ENCODE data around the gene CALB2.

The CALB2 gene

GRCh38 chr16:71396594-71396993 lies 38.1 kb downstream of the CALB2 start:
- TF ChIP-seq EGR1 (IDR thresholded peaks at IDR 0.05): no peak
- no peak for TF ChIP-seq YY1 (IDR thresholded peaks at IDR 0.05; ENCODE audit: low read depth)
- TF ChIP-seq FOXM1 (IDR thresholded peaks at IDR 0.05; ENCODE audit: borderline replicate concordance, low read depth): no peak
- no peak for TF ChIP-seq CREB1 (IDR thresholded peaks at IDR 0.05; ENCODE audit: low read depth)
- no peak for TF ChIP-seq TEAD4 (IDR thresholded peaks at IDR 0.05)
- TF ChIP-seq TCF12 (IDR thresholded peaks at IDR 0.05; ENCODE audit: low read depth): no peak
- TF ChIP-seq EP300 (IDR thresholded peaks at IDR 0.05; ENCODE audit: borderline replicate concordance): no peak
- TF ChIP-seq REST (IDR thresholded peaks at IDR 0.05; ENCODE audit: low read depth): no peak
- no peak for TF ChIP-seq ZBTB7A (IDR thresholded peaks at IDR 0.05; ENCODE audit: low read depth)
- no peak for TF ChIP-seq NFIC (IDR thresholded peaks at IDR 0.05)
- no peak for TF ChIP-seq RAD21 (IDR thresholded peaks at IDR 0.05; ENCODE audit: low read depth)
- TF ChIP-seq USF1 (IDR thresholded peaks at IDR 0.05): no peak
- no peak for TF ChIP-seq CEBPB (IDR thresholded peaks at IDR 0.05)
- TF ChIP-seq MAX (IDR thresholded peaks at IDR 0.05): no peak

GRCh38 chr16:71399801-71400563 lies 41.5 kb downstream of the CALB2 start:
- TF ChIP-seq TAF1 (IDR thresholded peaks at IDR 0.05; ENCODE audit: low read depth): no peak
- no peak for TF ChIP-seq EGR1 (IDR thresholded peaks at IDR 0.05)
- TF ChIP-seq YY1 (IDR thresholded peaks at IDR 0.05; ENCODE audit: low read depth): no peak
- no peak for TF ChIP-seq RAD21 (IDR thresholded peaks at IDR 0.05; ENCODE audit: low read depth)
- TF ChIP-seq EP300 (IDR thresholded peaks at IDR 0.05; ENCODE audit: borderline replicate concordance): no peak
- TF ChIP-seq NFIC (IDR thresholded peaks at IDR 0.05): no peak
- TF ChIP-seq REST (IDR thresholded peaks at IDR 0.05; ENCODE audit: low read depth): no peak
- no peak for TF ChIP-seq USF1 (IDR thresholded peaks at IDR 0.05)
- no peak for TF ChIP-seq FOXM1 (IDR thresholded peaks at IDR 0.05; ENCODE audit: borderline replicate concordance, low read depth)
- no peak for TF ChIP-seq TCF12 (IDR thresholded peaks at IDR 0.05; ENCODE audit: low read depth)
- TF ChIP-seq CREB1 (IDR thresholded peaks at IDR 0.05; ENCODE audit: low read depth): no peak
- no peak for TF ChIP-seq ZBTB7A (IDR thresholded peaks at IDR 0.05; ENCODE audit: low read depth)
- TF ChIP-seq MAX (IDR thresholded peaks at IDR 0.05): no peak
- TF ChIP-seq CEBPB (IDR thresholded peaks at IDR 0.05): no peak
- no peak for TF ChIP-seq TEAD4 (IDR thresholded peaks at IDR 0.05)

- TF ChIP-seq NFIC (IDR thresholded peaks at IDR 0.05): no peak
- no peak for TF ChIP-seq USF1 (IDR thresholded peaks at IDR 0.05)
- TF ChIP-seq YY1 (IDR thresholded peaks at IDR 0.05; ENCODE audit: low read depth): no peak
- no peak for TF ChIP-seq ZBTB7A (IDR thresholded peaks at IDR 0.05; ENCODE audit: low read depth)
- TF ChIP-seq MAX (IDR thresholded peaks at IDR 0.05): no peak
- TF ChIP-seq REST (IDR thresholded peaks at IDR 0.05; ENCODE audit: low read depth): no peak
- no peak for TF ChIP-seq FOXM1 (IDR thresholded peaks at IDR 0.05; ENCODE audit: borderline replicate concordance, low read depth)
- TF ChIP-seq TAF1 (IDR thresholded peaks at IDR 0.05; ENCODE audit: low read depth): no peak
- TF ChIP-seq EGR1 (IDR thresholded peaks at IDR 0.05): no peak
- TF ChIP-seq EP300 (IDR thresholded peaks at IDR 0.05; ENCODE audit: borderline replicate concordance): no peak
- no peak for TF ChIP-seq TEAD4 (IDR thresholded peaks at IDR 0.05)
- TF ChIP-seq TCF12 (IDR thresholded peaks at IDR 0.05; ENCODE audit: low read depth): no peak
- no peak for TF ChIP-seq CEBPB (IDR thresholded peaks at IDR 0.05)
- no peak for TF ChIP-seq CREB1 (IDR thresholded peaks at IDR 0.05; ENCODE audit: low read depth)
- TF ChIP-seq RAD21 (IDR thresholded peaks at IDR 0.05; ENCODE audit: low read depth): no peak
Observed at GRCh38 chr16:71402007-71402406, 43.5 kb downstream of the CALB2 start.

Measured in Ishikawa (cell line).